IPS-NIHi7 (cell line): ENCODE data around the gene ZIC5.
A peak's percentile ranks its signal among the peaks of the same experiment; 100 is the strongest.

Source experiments
- DNase-seq: peaks from one replicate; pipeline ENCODE4 v3.0.0; 2012; ENCODE audit warnings: mixed read lengths; ENCODE audit errors: extremely low spot score

The ZIC5 gene

DNA sequence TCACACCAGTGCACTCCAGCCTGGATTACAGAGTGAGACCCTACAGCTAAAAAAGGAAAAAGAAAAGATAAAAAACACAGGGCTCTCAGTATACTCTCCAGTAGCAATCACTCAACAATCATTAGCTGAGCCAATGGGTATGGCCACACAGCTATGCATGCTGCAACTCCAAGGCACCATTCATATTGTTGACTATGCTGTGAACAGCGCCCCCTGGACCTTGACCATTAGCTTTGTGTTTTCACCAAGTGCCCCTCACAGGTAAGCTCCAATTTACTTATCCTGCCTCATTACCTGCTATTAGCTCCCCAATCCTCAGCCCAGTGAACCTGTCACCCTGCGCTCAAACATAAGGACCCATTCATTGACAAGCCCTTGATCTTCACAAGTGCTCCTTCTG lies 35.8 kb downstream of the ZIC5 start:
- no peak for DNase-seq

DNA sequence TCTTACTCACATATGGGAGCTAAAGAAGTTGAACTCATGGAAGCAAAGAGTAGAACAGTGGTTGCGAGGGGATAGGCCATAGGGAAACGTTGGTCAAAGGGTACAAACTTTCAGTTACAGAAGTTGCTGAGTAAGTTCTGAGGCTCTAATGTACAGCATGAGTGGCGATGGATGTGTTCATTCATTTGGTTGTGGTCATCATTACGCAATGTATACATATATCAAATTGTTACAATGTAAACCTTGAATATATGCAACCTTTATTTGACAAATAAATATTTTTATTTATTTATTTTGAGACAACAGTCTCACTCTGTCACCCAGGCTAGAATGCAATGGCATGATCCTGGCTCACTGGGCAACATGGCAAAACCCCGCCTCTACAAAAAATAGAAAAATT lies 38.7 kb downstream of the ZIC5 start:
- no peak for DNase-seq

DNA sequence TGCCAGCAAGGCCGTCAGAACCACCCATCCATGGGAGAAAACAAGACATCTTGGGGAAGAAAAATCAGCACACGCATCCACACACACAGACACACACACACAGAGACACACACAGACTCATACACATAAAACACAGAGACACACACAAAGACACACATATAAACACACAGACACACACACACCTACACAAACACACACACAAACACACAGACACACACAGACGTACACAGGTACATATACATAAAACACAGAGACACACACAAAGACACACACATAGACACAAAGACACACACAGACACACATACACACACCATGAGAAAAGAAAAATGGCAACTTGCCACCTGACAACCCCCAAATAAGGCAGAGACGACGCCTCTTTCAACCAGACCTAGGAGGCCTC lies 40.6 kb downstream of the ZIC5 start:
- no peak for DNase-seq

GRCh38 chr13:99929866-99930265 lies 41.7 kb downstream of the ZIC5 start:
- DNase-seq, result no peak

DNA sequence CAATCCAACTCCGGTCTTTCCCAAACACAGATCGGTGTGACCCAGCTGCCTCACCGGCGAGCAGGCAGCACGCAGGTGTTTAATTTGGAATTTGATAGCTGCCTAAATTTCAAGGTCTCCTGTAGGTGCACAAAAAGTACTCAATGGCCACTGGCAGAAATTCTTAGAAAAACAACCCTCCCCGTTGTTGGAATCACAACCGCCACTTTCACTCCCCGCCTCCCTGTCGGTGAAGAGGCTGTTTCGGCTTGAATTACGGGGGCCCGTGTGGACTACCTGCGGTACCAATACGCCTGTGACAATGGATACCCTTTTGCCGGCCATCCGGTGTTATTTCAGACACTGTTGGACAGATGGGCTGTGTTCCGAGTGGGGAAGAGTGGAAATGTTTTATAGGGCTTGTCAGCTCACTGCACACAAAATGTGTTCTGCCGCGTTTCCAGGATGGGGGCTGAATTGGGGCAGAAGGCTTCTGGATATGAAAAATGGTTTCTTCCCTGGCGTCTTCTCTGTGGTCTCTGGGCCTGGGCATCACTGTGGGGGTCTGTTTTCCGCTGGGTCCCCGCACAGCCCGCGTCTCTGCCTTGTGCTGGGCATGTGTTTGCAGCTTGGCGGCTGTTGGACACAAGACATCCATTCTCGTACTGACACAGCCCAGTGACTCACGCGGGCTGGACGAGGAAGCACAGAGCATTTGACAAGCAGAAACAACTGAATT lies 45.4 kb downstream of the ZIC5 start:
- no peak for DNase-seq

DNA sequence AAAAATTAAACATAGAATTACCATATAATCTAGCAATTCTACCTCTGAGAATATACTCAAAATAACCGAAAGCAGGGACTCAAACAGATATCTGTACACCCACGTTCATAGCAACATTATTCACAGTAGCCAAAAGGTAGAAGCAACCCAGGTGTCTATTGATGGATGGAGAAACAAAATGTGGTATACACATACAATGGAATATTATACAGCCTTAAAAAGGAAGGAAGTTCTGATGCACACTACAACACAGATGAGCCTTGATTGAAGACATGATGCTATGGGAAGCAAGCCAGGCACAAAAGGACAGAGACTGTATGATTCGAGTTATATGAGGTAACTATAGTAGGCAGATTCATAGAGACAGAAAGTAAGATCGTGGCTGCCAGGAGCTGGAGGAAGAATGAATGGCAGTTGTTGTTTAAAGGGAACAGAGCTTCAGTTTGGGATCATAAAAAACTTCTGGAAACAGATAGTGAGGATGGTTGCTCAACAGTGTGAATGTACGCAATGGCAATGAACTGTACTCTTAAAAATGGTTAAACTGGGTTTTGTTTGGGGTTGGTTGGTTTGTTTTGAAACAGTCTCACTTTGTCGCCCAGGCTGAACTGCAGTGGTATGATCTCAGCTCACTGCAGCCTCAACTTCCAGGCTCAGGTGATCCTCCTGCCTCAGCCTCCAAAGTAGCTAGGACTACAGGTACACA lies 47.5 kb downstream of the ZIC5 start:
- no peak for DNase-seq

DNA sequence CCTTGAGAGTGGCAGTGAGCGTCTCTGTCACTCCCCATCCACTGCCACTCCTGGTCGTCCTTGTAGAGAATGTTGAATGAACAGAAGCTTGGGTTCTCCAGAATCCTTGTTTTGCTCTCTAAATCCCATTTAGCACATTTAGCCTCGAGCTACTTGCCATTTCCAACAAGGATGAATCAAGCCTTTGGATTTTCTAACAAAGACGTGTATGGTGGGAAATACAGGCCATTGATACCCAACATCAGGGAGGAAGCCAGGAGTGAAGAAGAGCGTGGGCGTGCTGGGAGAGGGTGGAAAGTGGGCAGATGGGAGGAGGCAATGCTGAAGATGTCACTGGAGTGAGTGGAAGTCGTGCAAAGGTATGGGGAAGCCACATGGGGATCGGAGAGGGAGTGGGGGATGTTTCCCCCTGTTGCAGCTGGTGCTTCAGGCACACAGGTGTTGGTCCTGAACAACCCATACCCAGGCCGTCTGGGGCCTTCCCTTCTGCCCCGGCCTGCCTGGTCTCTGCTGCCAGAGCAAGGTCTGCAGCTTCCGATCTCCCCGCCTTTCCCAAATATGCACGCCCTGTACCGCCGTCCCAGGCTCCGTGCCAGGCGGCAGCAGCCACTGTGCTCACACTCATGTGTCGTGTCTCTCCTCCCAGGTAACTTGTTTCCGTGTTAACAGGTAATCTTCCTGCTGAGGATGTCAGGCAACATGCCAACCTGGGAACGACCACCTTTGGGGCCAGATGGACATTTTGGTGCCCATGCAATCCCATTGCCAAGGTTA lies 48.7 kb downstream of the ZIC5 start:
- DNase-seq, result no peak

DNA sequence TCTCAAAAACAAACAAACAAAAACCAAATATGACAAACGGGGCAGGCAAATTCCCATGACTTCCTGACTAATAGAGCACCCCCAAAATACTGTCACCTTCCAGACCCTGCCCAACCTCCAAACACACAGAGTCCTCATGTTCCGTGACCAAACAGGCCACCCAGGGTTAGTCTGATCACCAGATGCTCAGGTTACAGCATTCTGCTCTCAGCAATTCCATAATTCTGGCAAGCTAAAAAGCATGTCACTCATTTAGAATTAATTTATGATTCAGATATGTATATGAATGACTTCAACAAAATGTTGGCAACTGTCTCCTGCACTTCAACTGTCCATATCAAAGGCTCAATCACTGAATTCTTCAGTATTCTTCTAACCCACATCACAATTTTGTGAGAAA lies 52.4 kb downstream of the ZIC5 start:
- no peak for DNase-seq

DNA sequence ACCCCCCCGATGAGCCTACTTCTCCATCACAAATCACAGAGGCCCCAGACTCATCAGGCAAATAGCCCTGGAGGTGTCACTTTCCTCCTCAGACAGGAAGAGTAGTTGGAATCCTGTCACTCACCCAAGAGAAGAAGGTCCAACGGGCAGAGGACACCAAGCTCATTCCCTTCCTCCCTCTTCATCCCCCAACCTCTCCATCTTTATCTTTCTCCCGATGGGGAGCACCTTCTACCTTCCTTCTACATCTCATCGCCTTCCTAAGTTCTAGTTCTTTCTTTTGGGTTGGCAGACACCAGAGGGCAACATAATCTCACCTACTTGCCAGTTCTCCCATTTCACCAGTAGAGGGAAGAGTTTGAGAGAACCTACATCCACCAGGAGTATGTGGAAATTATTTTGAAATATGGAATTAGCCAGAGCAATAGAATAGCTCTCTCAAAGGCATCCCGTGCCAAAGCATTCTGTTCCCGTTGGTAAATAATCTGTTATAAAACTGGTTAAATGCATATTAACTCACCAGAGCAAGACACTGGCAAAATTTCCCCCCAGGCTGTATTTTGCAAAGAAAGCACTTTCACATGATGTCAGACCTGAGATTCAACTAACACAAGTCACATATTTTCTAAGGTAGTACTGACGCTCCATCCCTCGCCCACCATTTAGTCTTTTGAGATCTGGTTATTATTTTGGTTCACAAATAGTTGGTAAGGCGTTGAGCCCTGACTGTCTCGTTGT lies 55.0 kb downstream of the ZIC5 start:
- peak; percentile 88 for DNase-seq

- DNase-seq, result no peak
These were observed 58.4 kb downstream of the ZIC5 start for GRCh38 chr13:99913167-99913566.
